GM03348 (cell line): ENCODE measurements around the gene IDH2.
"Not testable (repeated sequence)": the region's sequence is repeated elsewhere in the genome, so short reads cannot be mapped to it uniquely, and the experiment has no call there.

Experiments used
- DNase-seq: peaks from one replicate; pipeline ENCODE4 v3.0.0; 2012; ENCODE audit warnings: low spot score

The IDH2 gene

DNA sequence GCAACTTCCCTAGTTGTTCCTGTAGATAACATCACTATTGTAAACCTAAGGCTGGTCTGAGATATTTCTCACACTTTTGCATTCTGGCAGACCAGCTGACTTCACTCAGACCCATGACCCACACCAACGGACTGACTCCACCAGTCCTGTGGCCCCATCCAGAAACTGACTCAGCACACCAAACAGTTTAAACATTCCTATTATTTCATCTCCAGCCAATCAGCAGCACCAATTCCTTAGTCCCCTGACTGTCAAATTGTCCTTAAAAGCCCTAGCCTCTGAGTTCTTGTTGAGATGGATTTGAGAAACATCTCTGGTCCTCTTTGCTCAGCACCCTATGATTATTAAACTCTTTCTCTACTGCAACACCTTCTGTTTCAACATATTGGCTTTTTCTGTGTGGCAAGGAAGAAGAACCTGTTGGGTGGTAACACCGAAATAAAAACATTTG lies 12.2 kb upstream of the IDH2 start:
- no peak for DNase-seq

DNA sequence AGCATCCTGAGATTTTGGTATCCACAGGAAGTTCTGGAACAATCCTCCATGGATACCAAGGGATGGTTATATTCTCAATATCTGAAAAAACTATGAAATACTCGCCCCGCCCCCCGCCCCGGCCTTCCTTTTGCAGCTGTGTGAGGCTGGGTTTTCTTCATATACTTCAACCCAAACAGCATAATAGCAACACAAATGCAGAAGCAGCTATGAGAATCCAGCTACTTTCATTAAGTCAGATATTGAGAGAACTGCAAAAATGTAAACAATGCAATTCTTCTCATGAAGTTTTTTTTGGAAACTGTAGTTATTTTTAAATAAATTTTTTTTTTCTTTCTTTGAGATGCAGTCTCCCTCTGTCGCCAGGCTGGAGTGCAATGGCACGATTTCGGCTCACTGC lies 10.9 kb upstream of the IDH2 start:
- DNase-seq: no peak

DNA sequence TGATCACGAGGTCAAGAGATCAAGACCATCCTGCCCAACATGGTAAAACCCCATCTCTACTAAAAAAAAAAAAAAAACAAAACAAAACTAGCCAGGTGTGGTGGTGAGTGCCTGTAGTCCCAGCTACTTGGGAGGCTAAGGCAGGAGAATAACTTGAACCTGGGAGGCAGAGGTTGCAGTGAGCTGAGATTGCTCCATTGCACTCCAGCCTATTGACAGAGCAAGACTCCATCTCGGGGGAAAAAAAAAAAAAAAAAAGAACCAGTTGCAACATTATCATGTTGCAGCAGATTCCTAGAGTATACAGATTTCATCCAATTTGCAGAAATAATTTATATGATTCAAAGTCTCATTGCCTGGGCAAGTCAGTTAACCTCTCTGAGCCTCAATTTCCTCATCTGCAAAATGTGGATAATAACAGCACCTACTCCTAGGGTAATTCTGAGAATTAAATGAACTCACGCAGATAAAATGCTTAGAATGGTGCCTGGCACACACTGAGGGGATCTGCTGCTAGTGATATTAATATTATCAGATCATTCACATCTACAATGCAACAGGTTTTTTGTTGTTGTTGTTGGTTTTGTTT lies 7.0 kb upstream of the IDH2 start:
- DNase-seq: not testable (repeated sequence)

DNA sequence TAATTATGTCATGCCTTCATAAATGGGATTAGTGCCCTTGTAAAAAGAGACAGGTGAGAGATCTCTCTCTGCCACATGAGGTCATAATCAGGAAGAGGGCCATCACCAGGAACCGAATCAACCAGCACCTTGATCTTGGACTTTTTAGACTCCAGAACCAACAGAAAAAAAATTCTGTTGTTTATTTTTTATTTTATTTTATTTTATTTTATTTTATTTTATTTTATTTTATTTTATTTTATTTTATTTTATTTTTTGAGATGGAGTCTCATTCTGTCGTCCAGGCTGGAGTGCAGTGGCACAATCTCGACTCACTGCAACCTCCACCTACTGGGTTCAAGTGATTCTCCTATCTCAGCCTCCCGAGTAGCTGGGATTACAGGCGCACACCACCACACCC lies 5.8 kb upstream of the IDH2 start:
- not testable (repeated sequence) for DNase-seq

DNA sequence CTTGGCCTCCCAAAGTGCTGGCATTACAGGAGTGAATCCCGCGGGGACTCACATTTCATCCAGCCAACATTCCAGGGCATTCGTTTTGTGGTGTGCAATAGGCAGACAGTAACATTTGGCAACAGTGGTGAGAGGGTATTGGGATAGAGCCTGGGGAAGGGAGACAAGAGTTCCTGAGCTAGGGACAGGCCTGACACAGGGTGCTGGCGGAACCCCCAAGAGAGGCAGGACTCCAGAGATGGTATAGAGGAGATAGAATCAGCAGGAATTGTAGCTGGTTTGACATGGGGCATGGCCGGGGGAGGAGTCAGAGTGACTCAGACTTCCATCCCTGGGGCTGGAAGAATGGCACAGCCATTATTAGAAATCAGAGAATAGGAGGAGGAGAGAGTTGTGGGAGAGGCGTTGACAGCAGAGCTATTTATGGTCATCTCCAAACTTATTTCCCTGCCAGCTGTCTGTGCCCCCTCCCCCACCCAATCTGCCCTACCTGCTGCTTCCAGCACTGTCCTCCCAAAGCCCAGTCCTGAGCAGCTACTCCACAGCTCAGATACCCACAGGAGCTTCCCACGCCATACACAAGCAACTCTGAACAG lies 4.4 kb upstream of the IDH2 start:
- peak; percentile 84 for DNase-seq

DNA sequence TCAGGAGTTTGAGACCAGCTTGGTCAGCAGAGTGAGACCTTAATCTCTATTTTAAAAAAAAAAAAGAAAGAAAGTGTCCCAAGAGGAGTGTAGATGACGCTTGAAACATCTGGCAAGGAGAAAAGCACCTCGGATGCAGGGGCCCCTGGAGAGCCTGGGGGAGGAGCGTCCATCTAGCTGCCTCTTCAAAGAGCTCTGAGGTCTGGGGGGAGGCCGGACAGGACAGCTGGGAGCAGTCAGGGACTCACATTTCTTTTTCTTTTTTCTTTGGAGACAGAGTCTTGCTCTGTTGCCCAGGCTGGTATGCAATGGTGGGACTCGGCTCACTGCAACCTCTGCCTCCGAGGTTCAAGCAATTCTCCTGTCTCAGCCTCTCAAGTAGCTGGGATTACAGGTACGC lies 3.3 kb upstream of the IDH2 start:
- DNase-seq: no peak

DNA sequence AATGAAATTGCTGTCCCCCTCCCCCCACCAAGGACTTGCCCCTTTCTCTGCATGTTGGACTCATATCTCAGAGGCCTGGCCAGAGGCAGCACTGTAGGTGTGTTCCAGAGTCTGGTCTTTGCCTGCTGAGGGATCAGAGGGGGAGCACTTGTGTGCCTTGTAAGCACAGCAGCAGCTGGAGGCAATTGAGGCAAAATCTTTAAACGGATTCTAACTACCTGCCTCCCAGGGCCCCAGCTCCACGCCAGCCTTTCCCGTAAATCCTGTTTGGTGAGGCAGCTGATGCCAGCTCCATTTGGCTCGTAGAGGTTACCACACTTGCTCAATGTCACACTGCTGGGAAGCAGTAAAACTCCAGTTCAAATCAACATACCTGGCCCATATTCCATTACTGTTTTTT lies 2.3 kb upstream of the IDH2 start:
- no peak for DNase-seq

DNA sequence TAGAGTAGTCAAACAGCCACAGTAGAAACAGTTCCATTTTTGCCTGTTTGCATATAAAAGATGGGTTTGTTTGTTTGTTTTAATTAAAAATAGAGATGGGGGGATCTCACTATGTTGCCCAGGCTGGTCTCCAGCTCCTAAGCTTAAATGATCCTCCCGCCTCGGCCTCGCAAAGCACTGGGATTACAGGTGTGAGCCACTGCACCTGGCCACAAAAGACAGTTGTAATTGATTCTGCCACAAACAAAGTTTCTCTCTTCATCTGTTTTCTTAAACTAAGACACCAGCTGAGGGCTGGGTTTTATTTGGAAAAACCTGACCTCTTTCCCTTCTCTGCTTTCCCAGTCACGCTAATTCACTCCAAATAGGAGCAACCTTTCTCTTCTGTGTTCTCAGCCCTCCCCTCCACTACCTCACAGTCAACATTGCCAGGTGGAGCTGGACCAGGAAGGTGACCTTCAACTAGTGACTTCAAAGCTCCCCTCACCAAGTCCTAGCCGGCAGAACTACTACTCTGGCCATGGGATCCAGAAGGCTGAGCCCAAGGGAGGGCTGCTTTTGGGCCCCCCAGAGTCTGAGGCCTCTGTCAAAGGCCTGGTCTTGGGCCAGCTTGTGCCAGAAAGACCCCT lies 1.5 kb upstream of the IDH2 start:
- DNase-seq: no peak

DNA sequence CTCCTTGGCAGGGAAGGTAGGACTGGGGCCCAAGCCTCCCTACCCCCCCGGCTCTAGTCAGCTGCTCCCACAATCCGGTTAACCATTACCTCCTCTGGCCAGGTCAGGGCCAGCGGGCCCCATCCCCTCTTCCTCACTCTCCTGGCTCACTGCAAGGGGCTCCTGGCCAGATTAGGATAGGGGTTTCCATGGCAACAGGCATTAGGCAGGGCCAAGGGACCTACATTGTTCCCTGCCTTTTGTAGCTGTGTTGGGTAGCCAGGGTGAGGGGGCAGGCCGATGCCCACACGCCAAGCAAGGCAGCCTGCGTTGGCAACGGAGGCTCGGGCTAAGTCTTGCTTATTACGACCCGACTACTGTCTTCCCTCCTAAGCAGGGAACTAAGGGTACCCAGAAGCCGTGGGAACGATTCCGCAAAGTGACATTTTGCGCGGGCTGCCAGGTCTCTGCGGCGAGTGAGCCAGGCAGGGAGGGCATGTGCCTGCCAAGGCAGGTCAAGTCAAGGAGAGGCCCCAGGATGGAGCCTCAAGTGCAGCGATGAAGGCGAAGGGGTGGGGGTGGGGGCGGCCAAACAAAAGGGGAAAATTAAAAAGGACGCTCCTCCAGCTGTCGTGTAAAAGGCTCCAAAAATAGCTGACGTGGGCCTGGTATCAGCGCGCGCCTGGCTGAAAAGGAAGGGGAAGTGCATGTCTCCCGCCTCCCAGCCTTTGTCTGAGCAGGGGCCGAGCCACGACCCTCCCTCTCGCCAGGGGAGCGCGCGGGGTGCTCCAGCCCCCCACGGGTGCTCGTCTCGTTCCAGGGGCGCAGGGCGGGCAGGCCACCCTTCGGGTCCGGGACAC lies 919 bp downstream of the IDH2 start:
- no peak for DNase-seq

DNA sequence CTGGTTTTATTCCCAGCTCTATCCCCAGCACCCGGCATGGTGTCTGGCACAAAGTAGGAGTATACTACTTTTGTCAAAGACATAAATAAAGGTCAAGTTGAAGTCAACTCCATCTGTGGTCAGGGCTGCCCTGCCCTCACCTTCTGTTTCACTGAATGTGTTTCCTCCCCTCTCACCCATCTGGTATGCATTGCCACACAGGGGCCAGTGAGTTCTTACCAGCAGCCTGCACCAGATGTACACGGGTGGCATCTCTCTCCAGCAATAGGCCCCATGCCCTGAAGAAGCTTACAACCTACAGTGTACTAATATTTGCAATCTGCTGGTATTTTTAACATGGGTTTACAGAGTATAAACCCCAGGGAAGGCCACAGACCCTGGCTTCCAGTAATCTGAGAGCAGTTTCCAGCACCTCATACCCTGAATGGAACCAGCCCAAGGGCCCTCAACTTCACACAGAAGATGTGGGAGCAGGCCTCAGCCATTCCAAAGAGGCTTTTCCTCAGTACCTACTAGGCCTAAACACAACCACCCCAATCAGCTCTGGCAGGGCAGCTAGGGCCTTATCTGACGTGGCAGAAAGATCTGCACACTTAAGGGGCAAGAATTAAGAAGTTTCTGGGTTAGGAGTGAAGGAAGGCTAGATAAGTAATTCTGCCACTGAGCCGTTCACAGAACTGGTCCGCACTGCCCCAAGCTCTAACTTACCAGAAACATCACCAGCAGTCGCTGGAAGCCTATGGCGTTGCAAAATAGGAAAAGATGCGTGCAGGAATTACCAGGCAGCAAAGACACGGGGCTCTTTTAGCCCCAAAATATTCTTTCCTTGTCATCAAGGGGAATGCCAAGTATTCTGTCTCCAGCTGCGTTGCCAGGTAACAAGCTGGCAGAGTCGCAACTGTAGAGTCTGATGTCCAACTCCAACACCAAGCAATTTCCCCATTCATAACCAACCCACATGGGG lies 2.1 kb downstream of the IDH2 start:
- peak; percentile 71 for DNase-seq

DNA sequence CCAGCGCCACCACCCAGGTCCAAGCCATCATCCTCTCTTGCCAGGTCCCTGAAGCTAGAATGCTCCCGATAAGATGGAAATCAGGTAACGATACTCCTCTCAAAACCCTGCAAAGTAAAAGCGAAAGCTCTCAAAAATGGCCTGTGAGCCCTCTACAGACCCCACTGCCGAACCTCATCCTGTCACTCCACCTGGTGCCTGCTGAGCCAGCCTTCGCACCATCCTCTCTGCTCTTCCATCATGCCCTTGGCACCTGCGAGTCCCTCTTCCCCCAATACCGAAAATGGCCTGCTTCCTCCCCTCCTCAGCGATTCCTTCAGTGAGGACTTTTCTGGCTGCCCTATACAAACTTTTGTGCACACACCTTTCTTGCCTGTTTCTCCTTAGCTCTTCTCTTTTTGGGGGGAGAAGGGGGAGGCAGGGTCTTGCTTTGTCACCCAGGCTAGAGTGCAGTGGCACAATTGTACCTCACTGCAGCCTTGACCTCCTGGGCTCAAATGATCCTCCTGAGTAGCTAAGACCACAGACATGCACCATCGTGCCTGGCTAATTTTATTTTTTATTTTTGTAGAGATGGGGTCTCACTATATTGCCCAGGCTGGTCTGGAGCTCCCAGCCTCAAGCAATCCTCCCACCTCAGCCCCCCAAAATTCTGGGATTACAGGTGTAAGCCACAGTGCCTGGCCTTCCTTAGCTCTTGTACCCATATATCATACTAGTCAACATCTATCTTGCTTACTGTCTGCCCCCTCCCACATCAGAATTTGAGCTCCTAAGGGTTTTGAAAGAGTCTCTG lies 3.0 kb downstream of the IDH2 start:
- no peak for DNase-seq

DNA sequence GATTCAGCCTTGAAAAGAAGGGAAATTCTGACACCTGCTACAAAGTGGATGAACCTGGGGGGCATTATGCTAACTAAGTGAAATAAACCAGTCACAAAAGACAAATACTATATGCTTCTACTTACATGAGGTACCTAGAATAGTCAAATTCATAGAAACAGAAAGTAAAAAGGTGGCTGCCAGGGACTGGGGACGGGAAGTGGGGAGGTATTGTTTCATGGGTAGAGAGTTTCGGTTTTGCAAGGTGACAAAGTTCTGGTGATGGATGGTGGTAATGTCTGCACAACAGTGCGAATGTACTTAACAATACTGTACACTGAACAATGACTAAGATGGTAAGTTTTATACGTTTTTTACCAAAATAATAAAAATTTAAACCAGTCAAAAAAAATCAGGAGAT lies 4.8 kb downstream of the IDH2 start:
- no peak for DNase-seq

DNA sequence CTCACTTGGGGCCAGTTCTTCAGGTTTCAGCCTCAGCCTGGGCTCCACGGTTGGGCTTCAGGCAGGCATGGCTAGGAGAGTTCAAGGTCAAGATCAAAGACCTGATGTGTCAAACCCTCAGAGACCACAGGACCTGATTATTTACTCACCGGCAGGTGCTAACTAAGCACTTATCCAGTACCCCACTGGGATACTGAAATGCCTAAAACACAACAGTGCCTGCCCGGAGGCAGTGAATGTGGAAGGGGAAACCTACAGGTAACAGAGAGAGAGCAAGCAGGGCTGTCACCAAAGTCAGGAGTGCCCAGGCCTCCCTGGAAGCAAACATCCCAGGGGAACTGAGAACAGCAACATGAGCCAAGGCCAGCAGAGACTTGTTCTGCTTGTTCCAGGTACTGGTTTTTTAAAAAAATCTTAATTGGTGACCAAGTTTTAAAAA lies 6.7 kb downstream of the IDH2 start:
- DNase-seq: no peak

DNA sequence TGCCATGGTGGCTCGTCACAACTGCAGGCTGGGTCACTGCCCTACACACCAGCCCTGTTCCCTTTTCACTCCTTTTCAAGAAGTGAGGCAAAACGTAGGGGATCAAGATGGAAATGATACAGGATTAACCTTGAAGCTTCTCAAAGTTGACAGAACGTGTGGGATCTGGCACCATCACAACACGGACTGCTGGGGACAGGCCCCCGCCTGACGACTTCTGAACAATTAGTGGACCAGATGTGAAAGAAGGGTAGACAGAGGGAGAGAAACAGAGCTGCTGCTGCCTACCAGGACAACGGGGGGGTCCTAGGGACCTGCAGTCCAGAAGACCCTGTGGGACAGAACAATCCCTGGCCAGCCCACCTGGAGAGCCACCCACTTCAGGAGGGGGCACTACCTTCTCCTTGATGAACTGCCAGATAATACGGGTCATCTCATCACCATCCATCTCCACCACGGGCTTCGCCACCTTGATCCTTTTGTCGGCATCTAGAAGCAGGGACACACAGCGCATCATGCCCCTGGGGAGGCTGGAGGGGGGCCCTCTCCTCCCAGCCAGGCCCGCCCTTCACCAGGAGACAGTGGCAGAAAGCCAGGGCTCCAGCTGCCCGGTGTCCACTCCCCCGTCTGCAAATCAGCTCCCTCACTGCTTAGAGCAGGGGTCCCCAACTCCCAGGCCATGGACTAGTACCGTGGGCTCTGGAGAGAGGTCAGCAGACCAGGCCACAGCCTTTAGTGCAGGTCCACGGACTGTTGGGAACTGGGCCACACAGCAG lies 10.9 kb downstream of the IDH2 start:
- no peak for DNase-seq

DNA sequence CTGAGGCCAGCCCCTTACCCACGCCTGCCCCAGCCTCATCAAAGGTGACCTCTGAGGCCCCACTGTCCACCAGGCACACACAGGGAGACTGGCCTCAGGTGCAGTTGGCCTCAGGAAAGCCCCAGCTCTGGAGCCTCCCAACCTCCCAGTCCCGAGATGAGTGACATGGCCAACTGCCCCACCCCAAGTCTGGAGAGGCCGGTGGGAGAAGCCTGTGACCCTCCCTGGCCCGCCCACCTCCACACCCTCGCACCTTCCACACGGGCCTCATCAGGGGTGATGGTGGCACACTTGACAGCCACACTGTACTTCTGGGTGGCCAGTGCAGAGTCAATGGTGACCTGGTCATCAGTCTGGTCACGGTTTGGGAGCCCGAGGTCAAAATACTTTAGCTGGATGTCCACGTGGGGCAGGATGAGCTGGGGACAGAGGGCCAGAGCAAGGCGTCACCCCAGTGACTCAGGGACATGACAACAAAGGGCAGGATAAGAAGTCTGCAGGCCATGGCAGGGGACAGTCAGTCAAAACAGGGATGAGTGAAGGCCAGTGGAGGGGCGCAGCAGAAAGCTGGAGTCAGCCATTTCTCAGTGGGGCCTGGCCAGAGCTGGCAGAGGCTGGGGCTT lies 11.9 kb downstream of the IDH2 start:
- no peak for DNase-seq

DNA sequence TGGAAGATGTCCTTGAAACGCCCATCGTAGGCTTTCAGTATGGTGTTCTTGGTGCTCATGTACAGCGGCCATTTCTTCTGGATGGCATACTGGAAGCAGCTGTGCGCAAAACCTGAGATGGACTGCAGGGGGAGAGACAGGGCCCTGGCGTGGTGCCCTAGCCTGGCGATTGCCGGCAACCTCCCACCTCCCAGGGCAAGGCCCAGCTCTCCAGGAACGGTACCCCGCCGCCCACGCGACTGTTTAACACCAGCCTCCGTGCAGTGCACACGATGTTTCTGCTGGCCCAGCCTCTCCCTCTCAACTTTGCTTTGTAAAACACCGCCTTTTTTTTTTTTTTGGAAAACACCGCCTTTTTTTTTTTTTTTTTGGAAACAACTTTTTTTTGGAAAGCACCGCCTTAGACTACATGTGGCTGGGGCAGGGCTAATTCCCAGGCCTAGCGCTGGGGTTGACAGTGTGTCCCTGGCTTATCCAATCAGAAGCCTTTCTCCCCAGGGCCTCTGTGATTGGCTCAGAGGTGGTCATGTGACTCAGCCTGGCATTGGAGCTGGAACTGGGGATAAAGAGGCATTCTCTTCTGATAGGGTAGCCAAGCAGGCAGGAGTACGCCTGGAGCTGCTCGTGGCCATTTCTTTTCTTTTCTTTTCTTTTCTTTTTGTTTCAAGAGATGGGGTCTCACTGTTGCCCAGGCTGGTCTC lies 14.7 kb downstream of the IDH2 start:
- DNase-seq: peak; percentile 51

DNA sequence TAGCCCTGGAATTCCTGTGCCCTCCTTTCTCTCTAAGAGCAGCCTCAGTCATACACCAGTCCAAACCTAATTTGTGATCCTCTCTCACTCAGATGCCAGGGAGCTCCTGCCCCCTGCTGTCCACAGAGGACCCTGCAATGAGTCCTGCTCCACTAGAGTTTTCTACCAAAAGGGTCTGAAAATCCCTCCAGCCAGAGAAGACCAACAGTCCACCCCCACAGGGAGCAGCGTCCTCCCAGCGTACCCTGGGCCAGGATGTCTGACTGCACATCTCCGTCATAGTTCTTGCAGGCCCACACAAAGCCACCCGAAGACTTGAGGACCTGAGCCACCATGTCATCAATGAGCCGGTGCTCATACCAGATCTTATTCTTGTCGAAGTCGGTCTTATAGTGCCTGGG lies 15.4 kb downstream of the IDH2 start:
- DNase-seq: peak; percentile 72

DNA sequence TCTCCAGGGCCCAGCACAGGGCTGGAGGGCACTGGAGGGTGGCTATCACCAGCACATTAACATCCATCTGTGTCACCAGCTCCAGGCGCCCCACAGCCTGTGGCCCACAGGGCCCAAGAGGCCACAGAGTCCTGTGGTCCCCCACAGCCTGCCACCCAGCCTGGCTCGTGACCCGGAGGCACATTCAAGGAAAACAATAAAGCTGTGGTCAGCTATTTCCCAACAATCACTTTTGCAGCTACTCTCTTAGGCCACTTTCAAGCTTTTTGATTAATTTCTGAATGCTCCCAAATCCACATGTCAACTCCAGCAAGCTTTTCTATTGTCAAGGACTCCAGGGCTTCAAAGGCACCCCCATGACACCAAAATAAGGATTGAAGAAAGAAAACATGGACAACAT lies 16.7 kb downstream of the IDH2 start:
- DNase-seq: no peak

DNA sequence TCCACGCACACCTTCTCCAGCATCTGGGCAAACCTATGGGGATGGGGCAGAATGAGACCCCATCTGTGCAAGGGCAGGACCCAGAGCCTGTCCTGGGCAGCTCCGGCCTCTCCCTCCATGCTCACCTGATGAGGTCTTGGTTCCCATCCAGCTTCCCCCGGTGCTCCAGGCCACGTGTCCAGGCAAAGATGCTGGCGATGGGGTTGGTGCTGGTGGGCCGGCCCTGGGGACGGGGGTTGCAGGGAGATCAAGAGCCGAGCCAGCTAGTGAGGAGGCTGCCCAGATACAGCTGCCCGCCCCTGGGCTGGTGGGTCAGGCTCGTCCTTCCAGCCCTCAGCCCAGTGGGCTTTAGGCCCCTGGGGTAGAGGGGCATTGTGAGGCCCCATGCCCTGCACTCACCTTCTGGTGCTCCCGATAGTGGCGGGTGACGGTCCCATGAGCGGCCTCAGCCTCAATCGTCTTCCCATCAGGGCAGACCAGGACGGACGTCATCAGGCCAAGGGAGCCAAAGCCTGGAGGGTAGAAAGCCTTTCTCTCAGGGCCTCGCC lies 17.3 kb downstream of the IDH2 start:
- no peak for DNase-seq
